ENCODE results near the gene C11orf98.
"Not testable (repeated sequence)": the region's sequence is repeated elsewhere in the genome, so short reads cannot be mapped to it uniquely, and the experiment has no call there.

The C11orf98 gene

DNA sequence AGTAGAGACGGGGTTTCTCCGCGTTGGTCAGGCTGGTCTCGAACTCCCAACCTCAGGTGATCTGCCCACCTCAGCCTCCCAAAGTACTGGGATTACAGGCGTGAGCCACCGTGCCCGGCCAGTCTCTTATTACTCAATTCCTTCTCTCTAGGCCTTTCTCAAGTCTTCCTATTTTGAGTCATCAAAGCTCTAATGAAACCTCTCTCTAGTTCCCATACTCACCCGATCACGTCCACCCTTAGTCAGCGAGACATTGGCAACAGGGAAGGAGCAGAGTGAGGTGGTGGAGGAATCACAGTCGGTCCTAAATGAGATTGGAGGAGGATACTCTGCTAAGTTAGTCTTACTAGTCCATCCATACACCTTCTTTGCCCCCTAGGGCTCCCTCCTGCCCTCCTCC is 37.2 kb upstream of the C11orf98 start:
- TF ChIP-seq, protein P1, sequence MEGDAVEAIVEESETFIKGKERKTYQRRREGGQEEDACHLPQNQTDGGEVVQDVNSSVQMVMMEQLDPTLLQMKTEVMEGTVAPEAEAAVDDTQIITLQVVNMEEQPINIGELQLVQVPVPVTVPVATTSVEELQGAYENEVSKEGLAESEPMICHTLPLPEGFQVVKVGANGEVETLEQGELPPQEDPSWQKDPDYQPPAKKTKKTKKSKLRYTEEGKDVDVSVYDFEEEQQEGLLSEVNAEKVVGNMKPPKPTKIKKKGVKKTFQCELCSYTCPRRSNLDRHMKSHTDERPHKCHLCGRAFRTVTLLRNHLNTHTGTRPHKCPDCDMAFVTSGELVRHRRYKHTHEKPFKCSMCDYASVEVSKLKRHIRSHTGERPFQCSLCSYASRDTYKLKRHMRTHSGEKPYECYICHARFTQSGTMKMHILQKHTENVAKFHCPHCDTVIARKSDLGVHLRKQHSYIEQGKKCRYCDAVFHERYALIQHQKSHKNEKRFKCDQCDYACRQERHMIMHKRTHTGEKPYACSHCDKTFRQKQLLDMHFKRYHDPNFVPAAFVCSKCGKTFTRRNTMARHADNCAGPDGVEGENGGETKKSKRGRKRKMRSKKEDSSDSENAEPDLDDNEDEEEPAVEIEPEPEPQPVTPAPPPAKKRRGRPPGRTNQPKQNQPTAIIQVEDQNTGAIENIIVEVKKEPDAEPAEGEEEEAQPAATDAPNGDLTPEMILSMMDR (IDR thresholded peaks at IDR 0.05; ENCODE audit: low read depth, low read length) = no peak
- no peak for DNase-seq (ENCODE audit: low read depth in 2 of 2)
- H3K4me3 ChIP-seq (replicated peaks in 1 of 2; ENCODE audit: low read depth in 2 of 2, low read length in 2 of 2) = no peak overlapping the region

DNA sequence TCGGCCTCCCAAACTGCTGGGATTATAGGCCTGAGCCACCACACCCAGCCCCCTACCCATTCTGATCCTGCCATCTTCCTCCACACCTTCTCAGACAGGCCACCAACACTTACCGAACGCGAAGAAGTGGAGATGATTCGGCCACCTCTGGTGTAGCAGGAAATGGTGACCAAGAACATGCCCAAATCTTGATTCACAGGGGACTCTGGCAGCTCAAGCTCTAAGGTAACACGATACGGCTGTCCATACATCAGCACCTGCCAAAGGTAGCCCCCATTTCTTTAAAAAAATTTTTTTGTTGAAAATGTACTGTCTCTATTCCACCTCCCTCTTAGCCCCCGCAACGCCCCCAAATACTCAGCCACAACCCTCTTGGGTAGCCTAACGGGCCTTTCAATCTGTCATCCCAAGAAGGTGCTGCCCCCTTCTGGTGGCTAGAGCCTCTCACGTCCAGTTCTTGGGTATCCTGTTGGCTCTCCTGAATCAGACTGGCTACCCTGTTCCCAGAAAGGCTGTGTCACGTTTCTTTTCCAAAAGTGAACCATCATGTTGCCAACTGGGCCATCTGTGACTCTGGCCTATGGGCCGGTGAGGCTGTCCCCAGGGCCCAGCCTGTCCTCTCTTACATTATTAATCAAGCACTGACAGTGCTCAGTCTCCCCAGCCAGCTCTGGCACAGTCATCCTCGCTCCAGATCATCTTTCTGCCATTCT is 29.6 kb upstream of the C11orf98 start:
- TF ChIP-seq, protein P1 (IDR thresholded peaks at IDR 0.05; ENCODE audit: low read depth, low read length) = peak; percentile 87
- H3K4me3 ChIP-seq (replicated peaks in 1 of 2; ENCODE audit: low read depth in 2 of 2, low read length in 2 of 2) = no peak overlapping the region
- peak; percentile 91 for DNase-seq (ENCODE audit: low read depth in 2 of 2)

DNA sequence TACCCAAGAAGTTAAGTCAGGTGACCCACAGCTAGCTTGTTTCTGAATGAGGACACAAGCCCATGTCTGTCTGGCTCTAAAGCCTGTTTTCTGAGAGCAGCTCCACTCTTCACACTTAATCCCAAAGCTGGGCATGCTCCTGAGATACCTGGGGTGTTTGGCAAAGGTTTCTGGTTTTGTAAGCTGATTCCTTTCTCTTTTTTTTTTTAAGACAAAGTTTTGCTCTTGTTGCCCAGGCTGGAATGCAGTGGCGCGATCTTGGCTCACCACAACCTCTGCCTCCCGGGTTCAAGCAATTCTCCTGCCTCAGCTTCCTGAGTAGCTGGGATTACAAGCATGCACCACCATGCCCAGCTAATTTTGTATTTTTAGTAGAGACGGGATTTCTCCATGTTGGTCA is 28.6 kb upstream of the C11orf98 start:
- not testable (repeated sequence) for H3K4me3 ChIP-seq (replicated peaks in 1 of 2; ENCODE audit: low read depth in 2 of 2, low read length in 2 of 2); DNase-seq (ENCODE audit: low read depth in 2 of 2)

DNA sequence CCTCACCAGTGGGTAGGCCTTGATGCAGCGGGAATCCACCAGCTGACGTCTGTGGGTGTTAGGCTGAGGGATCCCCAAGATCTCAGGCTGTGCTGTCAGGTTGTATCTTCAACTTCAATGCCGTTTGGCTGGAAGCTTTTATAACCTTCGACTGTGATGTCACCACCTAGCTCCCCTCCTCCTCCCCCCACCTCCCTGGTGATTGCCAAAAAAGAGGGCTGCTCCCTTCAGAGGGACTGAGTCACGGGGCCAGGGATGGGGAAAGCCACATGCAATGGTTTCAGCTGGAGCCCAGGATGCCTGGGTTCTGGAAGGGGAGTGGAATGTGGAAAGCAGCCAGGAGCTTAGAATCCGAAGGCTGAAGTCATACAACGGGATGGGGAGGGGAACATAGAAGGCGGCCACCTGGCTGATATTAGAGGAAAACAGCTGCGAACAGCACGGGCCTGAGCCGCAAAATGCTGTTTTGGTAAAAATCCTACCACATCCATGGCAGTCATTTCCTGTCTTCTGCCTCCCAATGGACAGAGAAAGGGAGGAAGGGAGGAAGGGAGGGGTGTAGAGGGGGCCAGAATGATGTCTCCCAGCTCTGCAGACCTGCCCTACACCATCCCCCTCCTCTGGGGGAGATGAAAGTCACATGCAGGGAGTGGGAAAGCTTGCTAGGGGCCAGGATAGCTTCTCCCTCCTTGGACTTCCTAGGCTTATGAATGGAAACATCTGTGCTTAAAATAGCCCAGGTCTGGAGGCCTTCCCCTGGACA is 24.6 kb upstream of the C11orf98 start, which contains the start of gene LRRN4CL:
LRRN4CL (minus strand) TSS at position 110 of the 763 bp plus-strand sequence. CDS start 1,022 bp downstream, outside the sequence.
- TF ChIP-seq, protein P1 (IDR thresholded peaks at IDR 0.05; ENCODE audit: low read depth, low read length) = no peak
- DNase-seq (ENCODE audit: low read depth in 2 of 2) = peak; percentile 85 to 94
- H3K4me3 ChIP-seq (replicated peaks in 1 of 2; ENCODE audit: low read depth in 2 of 2, low read length in 2 of 2) = no peak within 1 kb of the TSS

DNA sequence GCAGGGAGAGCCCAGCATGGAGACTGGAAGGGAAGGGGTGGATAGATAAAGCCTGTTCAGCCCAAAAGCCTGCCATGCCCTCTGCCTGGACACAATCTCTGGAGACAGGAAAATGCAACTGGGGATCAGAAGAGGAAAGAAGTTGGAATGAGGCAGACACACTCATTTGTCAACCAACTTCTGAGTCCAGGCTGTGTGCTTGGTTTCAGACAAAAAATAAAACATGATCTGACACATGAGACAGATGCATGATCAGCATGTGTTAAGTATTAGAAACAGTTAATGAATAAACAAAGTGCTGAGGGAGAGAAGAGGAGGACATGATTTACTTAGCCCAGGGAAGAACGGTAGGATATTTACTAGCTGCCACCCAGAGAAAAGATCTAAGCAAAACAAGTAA is 23.5 kb upstream of the C11orf98 start:
- no peak overlapping the region for H3K4me3 ChIP-seq (replicated peaks in 1 of 2; ENCODE audit: low read depth in 2 of 2, low read length in 2 of 2)
- TF ChIP-seq, protein P1 (IDR thresholded peaks at IDR 0.05; ENCODE audit: low read depth, low read length) = no peak
- DNase-seq (ENCODE audit: low read depth in 2 of 2) = no peak

DNA sequence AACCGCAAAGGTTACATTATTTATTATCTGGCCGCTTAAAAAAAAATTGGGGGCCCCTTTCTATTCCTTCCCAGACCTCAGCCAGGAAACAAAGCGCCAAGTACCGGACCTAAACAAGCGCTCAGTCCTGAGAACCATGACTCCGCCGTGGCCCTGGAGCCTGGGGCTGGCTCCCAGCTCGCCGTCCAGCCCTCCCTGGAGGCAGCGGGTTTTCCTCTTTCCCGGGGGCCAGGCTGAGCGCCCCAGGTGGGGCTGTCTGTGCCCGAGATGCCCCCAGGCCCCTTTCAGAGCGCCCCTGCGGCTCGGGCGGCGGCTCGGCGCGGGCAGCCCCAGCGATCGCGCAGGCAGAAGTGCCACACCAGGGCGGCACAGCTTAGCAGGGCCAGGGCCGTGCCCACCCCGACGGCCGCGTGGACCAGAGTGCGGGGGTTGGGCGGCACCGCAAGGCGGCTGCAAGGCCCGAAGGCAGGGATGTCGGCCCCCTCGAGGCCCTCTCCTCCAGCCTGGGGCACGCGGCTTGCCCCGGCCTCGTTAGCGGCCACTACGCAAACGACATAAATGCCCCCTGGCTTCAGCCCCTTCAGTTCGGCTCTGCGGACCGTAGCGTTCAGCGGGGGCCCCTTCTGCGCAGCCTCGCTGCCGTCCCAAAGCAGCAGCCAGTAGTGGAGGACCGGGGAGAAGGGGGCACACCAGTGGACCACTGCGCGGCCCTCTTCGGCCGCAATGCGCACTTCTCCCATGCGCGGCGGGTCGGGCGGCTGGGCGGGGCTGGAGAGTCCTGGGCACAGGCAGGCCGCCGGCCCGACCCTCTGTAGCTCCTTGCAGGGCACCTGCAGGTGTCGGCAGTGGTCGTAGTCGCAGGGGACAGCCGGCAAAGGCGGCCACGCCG is 22.7 kb upstream of the C11orf98 start:
- DNase-seq (ENCODE audit: low read depth in 2 of 2) = no peak
- H3K4me3 ChIP-seq (replicated peaks in 1 of 2; ENCODE audit: low read depth in 2 of 2, low read length in 2 of 2) = no peak overlapping the region
- TF ChIP-seq, protein P1 (IDR thresholded peaks at IDR 0.05; ENCODE audit: low read depth, low read length) = no peak
